HG03457 (cell line): ENCODE measurements around the gene GAD1.
A peak's percentile ranks its signal among the peaks of the same experiment; 100 is the strongest.

Source experiments
- ATAC-seq: cut with Tn5 transposase; IDR thresholded peaks from one replicate; pipeline ENCODE4 v1.9.1; 2021; ENCODE audit warnings: moderate number of reproducible peaks; ENCODE audit not compliant: unreplicated experiment

The GAD1 gene

GRCh38 chr2:170840717-170841210 lies 24.1 kb downstream of the GAD1 start:
- ATAC-seq = no peak

GRCh38 chr2:170842785-170843184 lies 26.1 kb downstream of the GAD1 start:
- ATAC-seq = no peak

DNA sequence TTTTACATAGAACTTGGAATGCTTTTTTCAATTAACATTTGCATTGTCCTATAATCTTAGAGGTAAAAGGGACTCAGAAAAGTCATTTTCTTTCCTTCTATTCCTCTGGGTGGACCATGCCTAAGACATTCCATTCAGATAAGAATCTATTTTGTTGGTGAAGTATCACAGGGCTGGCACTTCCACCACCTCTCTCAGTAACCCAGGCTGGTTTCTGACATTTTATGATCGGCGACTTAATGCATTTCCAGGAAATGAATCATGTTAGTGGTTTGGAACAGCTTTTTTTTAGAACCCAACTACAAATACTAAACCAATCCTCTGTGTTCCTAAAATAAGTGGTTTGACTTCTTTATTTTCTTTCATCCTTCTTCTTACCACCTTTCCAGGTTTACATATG lies 27.0 kb downstream of the GAD1 start:
- no peak for ATAC-seq

GRCh38 chr2:170845343-170845742 lies 28.7 kb downstream of the GAD1 start:
- no peak for ATAC-seq

DNA sequence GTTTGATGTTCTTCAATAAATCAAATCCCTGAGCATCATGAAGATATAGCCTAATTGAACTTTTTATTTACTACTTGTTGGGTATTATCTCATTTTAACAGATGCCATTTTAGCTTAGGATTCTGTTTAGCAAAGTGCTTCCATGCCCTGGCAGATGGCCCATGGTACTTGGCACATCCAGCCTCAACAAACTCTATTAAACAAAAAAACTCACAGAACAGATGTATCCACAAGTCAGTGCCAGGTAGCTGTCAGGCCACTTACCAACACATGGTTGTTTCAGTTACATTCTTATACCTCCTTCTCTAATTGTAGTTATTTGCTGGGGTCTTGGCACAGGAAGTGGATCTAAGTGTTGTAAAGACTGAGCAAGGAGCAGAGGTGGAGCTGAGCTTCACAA lies 29.6 kb downstream of the GAD1 start:
- ATAC-seq = no peak

GRCh38 chr2:170847716-170848115 lies 31.0 kb downstream of the GAD1 start:
- no peak for ATAC-seq

- ATAC-seq = no peak
These were observed 31.9 kb downstream of the GAD1 start for GRCh38 chr2:170848587-170848986.

GRCh38 chr2:170850251-170850650 lies 33.6 kb downstream of the GAD1 start:
- ATAC-seq = no peak

DNA sequence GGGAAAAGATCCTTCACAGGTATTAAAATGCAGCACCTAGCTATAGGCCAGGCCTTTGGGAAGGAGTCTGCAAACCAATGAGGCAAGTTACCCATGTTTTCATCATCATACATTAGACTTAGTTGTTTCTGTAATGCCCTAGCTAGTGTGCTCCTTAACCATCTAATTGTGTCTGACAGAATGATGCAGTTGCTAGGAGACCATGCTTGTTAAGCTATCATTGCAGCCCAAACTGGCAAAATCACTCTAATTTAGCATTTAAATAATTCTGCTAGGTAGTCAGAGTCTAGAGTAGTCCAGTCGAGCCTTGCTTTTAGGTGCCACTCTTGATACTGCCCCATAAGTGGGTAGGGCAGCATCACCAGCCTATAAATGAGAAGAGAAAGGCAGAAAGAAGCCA lies 34.9 kb downstream of the GAD1 start:
- ATAC-seq = no peak

- no peak for ATAC-seq
These were observed 39.4 kb downstream of the GAD1 start for GRCh38 chr2:170856066-170856465.

DNA sequence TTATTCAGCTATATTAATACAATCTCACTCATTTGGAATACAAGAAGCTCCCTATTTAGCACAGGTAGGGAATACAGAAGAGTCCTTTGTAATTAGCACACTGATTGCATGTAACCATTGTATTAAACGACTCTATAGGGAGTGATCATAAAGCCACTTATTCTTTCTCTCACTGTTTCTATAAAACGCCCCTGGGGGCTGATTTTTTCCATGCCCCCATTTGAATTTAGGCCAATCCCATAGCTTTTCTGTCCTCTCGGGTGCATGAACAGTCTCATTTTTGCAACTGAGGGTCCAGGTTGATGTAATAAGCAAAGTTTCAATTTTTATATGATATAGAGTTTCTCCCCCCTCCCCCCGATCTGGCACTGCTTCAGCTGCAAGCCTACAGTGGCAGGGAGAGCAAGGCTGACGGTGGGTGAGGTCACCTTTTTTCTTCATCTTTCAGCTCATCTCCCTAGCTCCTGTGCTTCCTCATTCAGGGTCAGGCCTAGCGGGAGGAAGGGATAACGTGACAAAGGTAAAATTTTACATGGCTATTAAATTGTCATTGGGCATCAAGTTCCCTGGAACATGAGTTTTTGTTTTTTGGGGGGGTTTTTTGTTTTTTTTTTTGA lies 45.7 kb downstream of the GAD1 start:
- no peak for ATAC-seq

GRCh38 chr2:170863087-170863486 lies 46.4 kb downstream of the GAD1 start:
- ATAC-seq = no peak

DNA sequence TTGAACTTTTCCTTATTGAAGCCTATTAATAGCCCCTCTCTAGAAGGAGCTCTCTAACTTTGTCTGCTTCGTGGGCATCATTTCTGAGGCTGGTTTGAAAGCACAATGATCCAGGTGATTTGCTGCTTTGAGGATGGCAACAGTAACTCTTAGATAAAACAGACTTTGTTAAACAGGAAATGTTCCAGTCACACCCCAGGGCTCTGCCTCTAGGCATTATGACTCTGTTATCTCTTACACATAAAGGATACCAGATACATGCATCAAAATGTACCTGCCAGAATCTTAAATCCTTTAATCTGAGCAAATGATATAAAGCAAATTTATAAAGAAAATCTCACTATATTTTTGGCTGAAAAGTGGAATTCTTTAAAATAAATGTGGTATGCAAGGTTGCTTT lies 52.3 kb downstream of the GAD1 start:
- no peak for ATAC-seq

DNA sequence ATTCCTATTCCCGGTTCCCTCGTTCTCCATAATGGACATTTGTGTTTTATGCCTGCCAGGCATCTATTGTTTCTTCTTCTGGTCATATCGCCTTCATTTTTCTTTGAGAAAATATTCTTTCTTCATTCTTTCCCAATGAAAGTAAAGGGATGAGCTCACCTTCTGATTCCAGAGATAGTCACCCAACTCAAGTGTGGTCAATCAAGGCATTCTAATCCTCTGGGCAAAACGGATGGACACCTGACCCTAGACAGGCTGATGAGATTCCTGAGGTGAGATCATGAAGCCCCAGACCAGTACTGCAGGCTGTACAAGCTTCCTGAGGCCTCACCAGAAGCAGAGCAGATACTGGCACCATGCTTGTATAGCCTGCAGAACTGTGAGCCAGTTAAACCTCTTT lies 52.8 kb downstream of the GAD1 start:
- no peak for ATAC-seq

DNA sequence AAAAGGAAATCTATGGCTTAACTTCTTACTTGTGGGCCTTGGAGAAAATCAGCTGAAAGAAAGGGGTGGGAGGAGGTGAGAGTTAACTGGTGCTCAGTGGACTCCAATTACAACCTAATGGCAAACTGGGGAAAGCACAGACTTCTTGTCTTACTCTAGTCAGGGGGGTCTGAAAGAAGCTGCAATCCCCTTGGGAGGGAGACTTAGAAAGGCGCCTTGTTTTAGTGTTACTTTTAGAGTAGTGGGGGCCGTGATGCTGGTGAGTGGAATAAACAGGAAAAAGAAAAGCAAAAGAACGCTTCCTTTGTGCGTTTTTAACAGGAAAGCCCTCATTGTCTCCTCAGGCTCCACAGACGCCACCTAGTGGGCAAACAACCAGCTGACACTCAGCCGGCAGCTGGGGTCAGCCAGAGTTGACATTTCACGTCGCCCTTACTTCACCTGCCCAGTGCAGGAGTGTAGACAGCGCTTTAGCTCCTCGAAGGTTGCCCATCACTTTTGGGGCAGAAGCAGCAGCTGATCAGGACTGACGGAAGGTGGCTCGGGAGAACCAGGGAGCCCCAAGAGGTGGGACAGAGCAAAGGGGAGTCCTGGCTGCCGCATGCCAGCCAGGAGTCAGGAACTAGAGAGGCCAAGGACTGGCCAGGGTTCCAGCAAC lies 56.5 kb downstream of the GAD1 start:
- ATAC-seq = peak; percentile 89

DNA sequence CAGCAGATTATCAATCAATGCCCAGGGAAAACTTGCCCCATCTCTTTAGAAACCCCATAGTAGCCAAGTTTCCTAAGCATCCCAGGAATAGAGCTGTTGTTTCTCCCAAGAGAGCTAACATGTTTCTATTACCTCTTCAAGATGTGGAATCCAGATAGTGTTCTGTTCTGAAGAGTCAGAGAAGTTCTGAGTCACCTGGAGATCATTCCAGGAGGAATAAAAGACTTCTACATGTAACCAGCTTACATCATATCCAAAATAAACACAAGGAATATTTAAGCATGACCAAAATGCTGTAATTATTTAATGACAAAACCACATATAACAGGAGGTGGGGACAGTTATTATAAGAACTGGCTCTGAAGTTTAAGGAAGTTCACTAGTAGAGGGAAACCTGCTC lies 61.4 kb downstream of the GAD1 start:
- no peak for ATAC-seq

GRCh38 chr2:170878505-170878904 lies 61.8 kb downstream of the GAD1 start:
- no peak for ATAC-seq

GRCh38 chr2:170881840-170882239 lies 65.2 kb downstream of the GAD1 start:
- ATAC-seq = no peak

GRCh38 chr2:170882758-170883157 lies 66.1 kb downstream of the GAD1 start:
- ATAC-seq = no peak

DNA sequence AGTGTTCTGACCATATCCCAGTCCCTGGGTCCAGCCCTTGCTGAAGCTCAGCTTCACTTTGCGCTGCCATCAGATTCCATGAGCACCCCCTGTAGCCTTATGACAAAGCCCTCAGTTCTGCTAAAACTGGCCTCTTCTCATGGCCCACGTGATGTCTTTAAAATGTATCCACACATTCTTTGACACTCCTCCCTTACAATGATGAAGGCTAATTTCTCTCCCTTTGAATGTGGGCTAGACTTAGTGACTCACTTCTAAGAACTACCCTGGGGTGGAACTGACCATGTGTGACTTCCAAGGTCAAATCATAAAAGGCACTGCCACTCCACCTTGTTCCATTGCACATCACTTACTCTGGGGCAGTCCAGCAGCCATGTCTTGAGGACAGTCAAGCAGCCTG lies 67.0 kb downstream of the GAD1 start:
- ATAC-seq = no peak

- ATAC-seq = no peak
These were observed 68.6 kb downstream of the GAD1 start for GRCh38 chr2:170885130-170885791.

- no peak for ATAC-seq
These were observed 69.7 kb downstream of the GAD1 start for GRCh38 chr2:170886386-170886785.
